H1 (cell line): ENCODE measurements around the gene PMEPA1. TPM values are rescaled to one million over a fixed set of nuclear protein-coding genes. Genes with fewer than 3 reads are reported as not detected.

Experiments used
- CBX8 ChIP-seq: fragments of 300-800, 300-1000 bp; sonication (generic); IDR thresholded peaks from 2 replicates; pipeline ENCODE4 v1.7.1; 2016; ENCODE audit warnings: low read depth, low read length, borderline replicate concordance
- EZH2 ChIP-seq: fragments of 200-600 bp; sonication (generic); IDR thresholded peaks from 2 replicates; pipeline ENCODE4 v1.7.1; 2012; ENCODE audit warnings: low read depth, mild to moderate bottlenecking, moderate library complexity, low read length, inconsistent platforms; ENCODE audit not compliant: severe bottlenecking
- polyA plus RNA-seq, 7 experiments: library from polyadenylated mRNA; depleted of rRNA in 3 of 7; stranded (reverse) in 5 of 7; unstranded in 2 of 7; fragments of >200 nt in 5 of 7; fragments of 200-250 nt in 2 of 7; gene quantifications; 1 replicate in 5 of 7; 2 replicates in 1 of 7; 4 replicates in 1 of 7; pipeline versions ENCODE4 v1.2.1 to v1.2.3, GENCODE V29; 2011 to 2013; ENCODE audit warnings: missing spikeins in 2 of 7, mixed read lengths in 2 of 7
- total RNA-seq: library from RNA; stranded (reverse); fragmentation: NEBNext Ultra II Directional; extraction: Animal tissue kit (Norgen Biotek cat#: 25700); gene quantifications from 2 replicates; pipeline ENCODE4 v1.2.1, GENCODE V29; 2021

PMEPA1 gene
- total and polyA plus RNA-seq, 2 of the 8 experiments (the other 6 are each of a cell fraction or from before 2014, with no cell fraction given) = 12.7 to 20.5 TPM

GRCh38 chr20:57737349-57737748 is 27.5 kb upstream of the PMEPA1 start (continued):
- TF ChIP-seq EZH2 = no peak
- no peak for TF ChIP-seq CBX8
